ENCODE results near the gene PRR15L. TPM values are rescaled to one million over a fixed set of nuclear protein-coding genes. Genes with fewer than 3 reads are reported as not detected.

The PRR15L gene
- total and polyA plus RNA-seq, 2 of the 8 experiments (the other 6 are each of a cell fraction or from before 2014, with no cell fraction given), result 0.26 to 1.1 TPM

- no peak for TF ChIP-seq EZH2 (IDR thresholded peaks at IDR 0.05; ENCODE audit: low read depth, low read length, severe bottlenecking)
Observed at GRCh38 chr17:47998044-47998443, 40.4 kb upstream of the PRR15L start (continued).

Measured in H1 (cell line).